ENCODE data around the gene AGAP6.
"Not testable (repeated sequence)": the region's sequence is repeated elsewhere in the genome, so short reads cannot be mapped to it uniquely, and the experiment has no call there.

- TF ChIP-seq CTCF (IDR thresholded peaks at IDR 0.05), result not testable (repeated sequence)
- peak in 1 of 2 donors; percentile 32 for TF ChIP-seq POLR2A (IDR thresholded peaks at IDR 0.05)
Observed at GRCh38 chr10:49941447-49942338, 46.5 kb upstream of the AGAP6 start, which contains the start of the genes PARG and TIMM23B.
